H1 (cell line): Measurements from ENCODE around the gene CXCL5.

Source experiments
- BCL11A ChIP-seq, 2 experiments: IDR thresholded peaks; one replicate each; pipeline ENCODE4 v1.6.1; 2011; ENCODE audit warnings: low read depth in 2 of 2, low read length in 2 of 2, mild to moderate bottlenecking in 2 of 2
- EP300 ChIP-seq, 2 experiments: IDR thresholded peaks; 1 replicate in 1 of 2; 2 replicates in 1 of 2; pipeline ENCODE4 v1.6.1; 2011 to 2012; ENCODE audit warnings: low read depth in 2 of 2, low read length in 2 of 2, mild to moderate bottlenecking in 2 of 2, borderline replicate concordance in 1 of 2, inconsistent platforms in 1 of 2, moderate library complexity in 1 of 2
- JUN ChIP-seq: IDR thresholded peaks from 2 replicates; pipeline ENCODE4 v1.6.1; 2011; ENCODE audit warnings: low read depth, mild to moderate bottlenecking, improper control_type of control experiment, low read length
- JUND ChIP-seq: IDR thresholded peaks from 2 replicates; pipeline ENCODE4 v1.6.1; 2011; ENCODE audit warnings: mild to moderate bottlenecking, improper control_type of control experiment, low read length
- RFX5 ChIP-seq: IDR thresholded peaks from 2 replicates; pipeline ENCODE4 v1.6.1; 2011; ENCODE audit warnings: low read depth, low read length, improper control_type of control experiment, borderline replicate concordance
- TF ChIP-seq, protein P1 (sequence below), 3 experiments: IDR thresholded peaks; 1 replicate in 2 of 3; 2 replicates in 1 of 3; pipeline versions ENCODE4 v1.5.1 to v1.6.1; 2011; ENCODE audit warnings: low read length in 3 of 3, mild to moderate bottlenecking in 3 of 3, inconsistent platforms in 2 of 3, low read depth in 1 of 3, moderate library complexity in 1 of 3; ENCODE audit not compliant: insufficient read depth in 1 of 3; ENCODE audit errors: control extremely low read depth in 1 of 3
- TF ChIP-seq, protein P2 (sequence below): IDR thresholded peaks from 2 replicates; pipeline ENCODE4 v1.6.1; 2012; ENCODE audit warnings: inconsistent platforms

DNA sequence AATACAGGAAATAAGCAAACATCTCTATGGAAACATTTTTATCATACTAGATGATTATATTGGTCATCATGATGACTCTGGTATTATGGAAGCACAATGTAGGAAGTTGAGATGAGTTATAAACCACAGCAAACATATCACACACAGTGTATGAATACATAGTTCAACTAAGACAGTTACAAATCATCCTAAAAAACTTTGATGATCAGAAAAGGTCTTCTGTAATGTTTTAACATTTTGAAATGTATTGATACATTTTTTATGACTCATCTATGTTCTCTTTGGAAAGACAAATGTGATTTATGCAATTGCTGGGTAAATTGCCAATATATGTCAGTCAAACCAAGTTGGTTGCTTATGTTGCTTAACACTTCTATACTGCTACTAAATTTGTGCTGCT is 35.3 kb upstream of the CXCL5 start:
- TF ChIP-seq RFX5 (no peak), BCL11A (IDR thresholded peaks at IDR 0.05; ENCODE audit: low read depth in 2 of 2, low read length in 2 of 2) (no peak), EP300 (IDR thresholded peaks at IDR 0.05; ENCODE audit: borderline replicate concordance in 1 of 2, low read depth in 2 of 2, low read length in 2 of 2) (no peak), JUND (no peak), JUN (no peak)
- TF ChIP-seq, protein P1, sequence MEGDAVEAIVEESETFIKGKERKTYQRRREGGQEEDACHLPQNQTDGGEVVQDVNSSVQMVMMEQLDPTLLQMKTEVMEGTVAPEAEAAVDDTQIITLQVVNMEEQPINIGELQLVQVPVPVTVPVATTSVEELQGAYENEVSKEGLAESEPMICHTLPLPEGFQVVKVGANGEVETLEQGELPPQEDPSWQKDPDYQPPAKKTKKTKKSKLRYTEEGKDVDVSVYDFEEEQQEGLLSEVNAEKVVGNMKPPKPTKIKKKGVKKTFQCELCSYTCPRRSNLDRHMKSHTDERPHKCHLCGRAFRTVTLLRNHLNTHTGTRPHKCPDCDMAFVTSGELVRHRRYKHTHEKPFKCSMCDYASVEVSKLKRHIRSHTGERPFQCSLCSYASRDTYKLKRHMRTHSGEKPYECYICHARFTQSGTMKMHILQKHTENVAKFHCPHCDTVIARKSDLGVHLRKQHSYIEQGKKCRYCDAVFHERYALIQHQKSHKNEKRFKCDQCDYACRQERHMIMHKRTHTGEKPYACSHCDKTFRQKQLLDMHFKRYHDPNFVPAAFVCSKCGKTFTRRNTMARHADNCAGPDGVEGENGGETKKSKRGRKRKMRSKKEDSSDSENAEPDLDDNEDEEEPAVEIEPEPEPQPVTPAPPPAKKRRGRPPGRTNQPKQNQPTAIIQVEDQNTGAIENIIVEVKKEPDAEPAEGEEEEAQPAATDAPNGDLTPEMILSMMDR (IDR thresholded peaks at IDR 0.05; ENCODE audit: control extremely low read depth in 1 of 3, insufficient read depth in 1 of 3, low read depth in 1 of 3, low read length in 3 of 3) = no peak
- TF ChIP-seq, protein P2, sequence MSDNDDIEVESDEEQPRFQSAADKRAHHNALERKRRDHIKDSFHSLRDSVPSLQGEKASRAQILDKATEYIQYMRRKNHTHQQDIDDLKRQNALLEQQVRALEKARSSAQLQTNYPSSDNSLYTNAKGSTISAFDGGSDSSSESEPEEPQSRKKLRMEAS = no peak
